ENCODE data around the gene TAS2R40.

DNA sequence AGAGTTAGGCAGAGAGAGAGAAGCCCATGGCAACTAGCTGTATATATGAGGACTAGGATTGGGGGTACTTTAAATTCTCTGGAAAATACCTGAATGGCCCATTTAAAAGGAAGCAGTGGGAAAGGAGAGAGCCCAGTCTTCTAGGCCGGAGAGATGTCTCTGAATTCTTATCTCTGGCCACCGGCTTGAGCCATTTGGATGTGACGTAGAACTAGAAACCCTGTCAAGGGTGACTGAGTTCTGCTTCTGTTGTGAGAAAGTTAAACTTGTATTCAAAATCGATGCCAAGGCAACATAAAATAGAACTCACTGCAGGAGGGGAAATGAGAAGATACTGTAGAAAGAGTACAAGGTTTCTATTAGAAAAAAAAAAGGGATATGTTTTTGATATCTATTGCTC lies 35.1 kb downstream of the TAS2R40 start:
- TF ChIP-seq, protein P1, sequence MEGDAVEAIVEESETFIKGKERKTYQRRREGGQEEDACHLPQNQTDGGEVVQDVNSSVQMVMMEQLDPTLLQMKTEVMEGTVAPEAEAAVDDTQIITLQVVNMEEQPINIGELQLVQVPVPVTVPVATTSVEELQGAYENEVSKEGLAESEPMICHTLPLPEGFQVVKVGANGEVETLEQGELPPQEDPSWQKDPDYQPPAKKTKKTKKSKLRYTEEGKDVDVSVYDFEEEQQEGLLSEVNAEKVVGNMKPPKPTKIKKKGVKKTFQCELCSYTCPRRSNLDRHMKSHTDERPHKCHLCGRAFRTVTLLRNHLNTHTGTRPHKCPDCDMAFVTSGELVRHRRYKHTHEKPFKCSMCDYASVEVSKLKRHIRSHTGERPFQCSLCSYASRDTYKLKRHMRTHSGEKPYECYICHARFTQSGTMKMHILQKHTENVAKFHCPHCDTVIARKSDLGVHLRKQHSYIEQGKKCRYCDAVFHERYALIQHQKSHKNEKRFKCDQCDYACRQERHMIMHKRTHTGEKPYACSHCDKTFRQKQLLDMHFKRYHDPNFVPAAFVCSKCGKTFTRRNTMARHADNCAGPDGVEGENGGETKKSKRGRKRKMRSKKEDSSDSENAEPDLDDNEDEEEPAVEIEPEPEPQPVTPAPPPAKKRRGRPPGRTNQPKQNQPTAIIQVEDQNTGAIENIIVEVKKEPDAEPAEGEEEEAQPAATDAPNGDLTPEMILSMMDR (IDR thresholded peaks at IDR 0.05) = no peak
- no peak for TF ChIP-seq POLR2AphosphoS5 (IDR thresholded peaks at IDR 0.05)
- no peak for TF ChIP-seq POLR2A (IDR thresholded peaks at IDR 0.05)
